AG04449 (cell line): Measurements from ENCODE around the gene HOMER2.

ENCODE experiments used
- CTCF ChIA-PET: fragments of 350-600 bp; formaldehyde crosslinking; extraction: SDS; loops from one replicate; lab custom pipeline; 2021; ENCODE audit warnings: antibody characterized with exemption; lab: Yijun Ruan, JAX
- POLR2A ChIA-PET: fragments of 400-600, 350-600 bp; formaldehyde crosslinking; extraction: SDS; loops from one replicate; lab custom pipeline; 2020; ENCODE audit warnings: antibody characterized with exemption, inconsistent platforms; lab: Yijun Ruan, JAX
- DNase-seq: peaks from one replicate; pipeline ENCODE4 v3.0.0-alpha.2; 2010; ENCODE audit warnings: low read depth, low spot score
- H3K4me3 ChIP-seq: 2 replicates; pipeline ENCODE4 v1.5.1; 2011; ENCODE audit warnings: low read depth, mild to moderate bottlenecking, control low read depth, low read length
- CTCF ChIP-seq: IDR thresholded peaks from one replicate; pipeline ENCODE4 v1.5.1; 2011; ENCODE audit warnings: mild to moderate bottlenecking, moderate library complexity, low read length, control low read depth, inconsistent platforms; ENCODE audit not compliant: insufficient read depth; ENCODE audit errors: missing control alignments

The HOMER2 gene

DNA sequence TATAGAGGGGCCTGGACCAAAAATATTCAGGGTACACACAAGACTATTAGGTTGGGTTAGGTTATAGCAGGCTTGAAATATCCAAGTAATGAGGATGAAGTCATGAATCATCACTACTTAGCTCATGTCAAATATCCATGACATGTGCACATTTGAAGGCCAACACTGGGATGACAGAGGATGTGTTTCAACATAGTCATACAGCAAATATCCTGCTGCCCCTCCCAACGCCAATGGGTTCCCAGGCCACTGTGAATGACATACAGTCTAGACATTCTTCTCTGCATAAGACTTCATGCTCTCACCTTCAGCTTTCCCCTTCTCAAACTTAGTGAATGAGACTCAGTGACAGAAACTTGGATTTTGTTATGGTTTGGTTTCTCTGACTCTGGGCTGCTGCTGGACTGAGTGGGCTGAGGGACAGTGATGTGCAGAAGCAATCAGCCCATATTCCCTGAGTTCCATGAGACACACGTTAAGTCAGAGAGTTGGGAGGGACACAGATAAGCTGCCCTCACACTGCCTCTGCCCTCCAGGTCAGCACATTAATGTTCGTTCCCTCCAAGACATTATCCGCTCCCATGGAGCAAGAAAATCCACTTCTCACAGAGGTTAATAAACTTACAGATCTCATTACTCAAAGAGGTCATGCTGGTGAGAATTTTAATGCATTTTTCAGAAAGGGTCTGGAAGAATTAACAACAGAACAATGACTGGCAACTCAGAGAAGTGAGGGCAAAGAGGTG is 15.4 kb downstream of the HOMER2 start:
- no peak overlapping the region for H3K4me3 ChIP-seq
- CTCF ChIA-PET = no interaction called here
- POLR2A ChIA-PET = no interaction called here
- TF ChIP-seq CTCF = no peak
- DNase-seq = no peak

DNA sequence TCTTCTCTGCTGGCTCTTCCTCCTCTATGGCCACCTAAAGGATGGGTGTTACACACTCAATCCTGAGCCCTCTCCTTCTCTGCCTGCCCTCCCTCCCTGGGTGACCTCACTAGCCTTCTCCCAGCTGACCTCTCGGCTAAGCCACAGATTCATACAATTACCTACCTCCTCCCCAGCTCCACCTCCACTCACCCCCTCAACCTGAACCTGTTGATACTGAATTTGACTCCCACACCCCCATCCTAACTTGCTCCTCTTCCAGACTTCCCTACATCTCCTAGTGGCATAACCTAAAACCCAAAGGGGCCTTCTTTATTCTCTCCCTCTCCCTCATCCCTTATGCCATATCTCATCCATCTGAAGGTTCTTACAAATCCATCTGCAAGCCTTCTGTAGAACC is 17.1 kb downstream of the HOMER2 start:
- TF ChIP-seq CTCF = no peak
- POLR2A ChIA-PET = no interaction called here
- H3K4me3 ChIP-seq = no peak overlapping the region
- CTCF ChIA-PET = no interaction called here
- no peak for DNase-seq

GRCh38 chr15:82934100-82934880 is 18.2 kb downstream of the HOMER2 start:
- no peak for DNase-seq
- ChIA-PET POLR2A (no interaction called here), CTCF (no interaction called here)
- no peak for TF ChIP-seq CTCF
- H3K4me3 ChIP-seq = no peak overlapping the region

GRCh38 chr15:82933576-82933975 is 18.9 kb downstream of the HOMER2 start:
- POLR2A ChIA-PET = no interaction called here
- TF ChIP-seq CTCF = no peak
- CTCF ChIA-PET = no interaction called here
- H3K4me3 ChIP-seq = no peak overlapping the region
- no peak for DNase-seq

DNA sequence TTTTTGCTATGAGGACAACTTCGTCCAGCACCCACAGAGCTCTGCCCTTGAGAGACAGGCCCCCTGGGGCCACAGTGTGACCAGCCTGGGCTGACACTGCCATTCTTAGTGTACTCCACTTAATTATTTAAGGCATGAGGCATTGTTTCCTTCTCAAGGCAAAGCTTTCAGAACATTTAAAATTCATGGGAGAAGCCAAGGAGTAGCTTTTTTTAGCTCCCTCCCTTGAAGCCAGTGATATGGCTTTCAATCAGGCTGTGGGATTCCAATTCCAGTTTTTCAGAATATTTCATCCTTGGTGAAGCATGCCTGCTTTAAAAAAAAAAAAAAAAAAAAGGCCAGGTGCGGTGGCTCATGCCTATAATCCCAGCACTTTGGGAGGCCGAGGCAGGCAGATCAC is 21.3 kb downstream of the HOMER2 start:
- no peak for DNase-seq
- no peak overlapping the region for H3K4me3 ChIP-seq
- POLR2A ChIA-PET = interaction anchor here (0.7 kb wide), 1 partner anchor 10 kb away, joined by 3 read pairs; no protein-coding TSS in a partner anchor
- CTCF ChIA-PET = no interaction called here
- TF ChIP-seq CTCF = no peak

GRCh38 chr15:82930461-82930860 is 22.1 kb downstream of the HOMER2 start:
- no peak for DNase-seq
- TF ChIP-seq CTCF = no peak
- no peak overlapping the region for H3K4me3 ChIP-seq
- ChIA-PET CTCF (interaction anchor here (1.2 kb wide), 1 partner anchor 10 kb away, joined by 3 read pairs; no protein-coding TSS in a partner anchor), POLR2A (no interaction called here)
